Gastrocnemius medialis (tissue), 4 donors: Measurements from ENCODE around the gene BLMH. TPM values are rescaled to one million over a fixed set of nuclear protein-coding genes. Genes with fewer than 3 reads are reported as not detected.
A peak's percentile ranks its signal among the peaks of the same experiment; 100 is the strongest.

ENCODE experiments used
- ATAC-seq, 2 donors: fragments of 150-250 bp; one replicate each; pipeline ENCODE4 v1.9.1; 2016
- DNase-seq, 2 donors: peaks; one replicate each; pipeline ENCODE4 v3.0.0-alpha.2; 2019
- H3K27ac ChIP-seq, 4 donors: fragments of 200-600 bp; sonication (generic); 1 replicate in 1 of 4; 2 replicates in 3 of 4; pipeline ENCODE4 v1.5.1; 2016 to 2018; ENCODE audit warnings: mild to moderate bottlenecking in 2 of 4, moderate library complexity in 1 of 4
- H3K27me3 ChIP-seq, 3 donors: fragments of 200-600 bp; sonication (generic) in 2 of 3; 1 replicate in 1 of 3; 2 replicates in 2 of 3; pipeline versions ENCODE4 v1.5.1 to v1.6.0; 2016 to 2019; ENCODE audit warnings: mild to moderate bottlenecking in 1 of 3, moderate library complexity in 1 of 3
- H3K36me3 ChIP-seq, 2 donors: fragments of 200-600 bp; sonication (generic) in 1 of 2; one replicate each; pipeline ENCODE4 v1.5.1; 2017 to 2018
- H3K4me1 ChIP-seq, 2 donors: fragments of 200-600 bp; sonication (generic) in 1 of 2; one replicate each; pipeline ENCODE4 v1.5.1; 2016 to 2017; ENCODE audit warnings: mild to moderate bottlenecking in 2 of 2
- H3K4me3 ChIP-seq, 4 donors: fragments of 200-600 bp; sonication (generic) in 3 of 4; 1 replicate in 1 of 4; 2 replicates in 3 of 4; pipeline ENCODE4 v1.5.1; 2016 to 2019; ENCODE audit warnings: mild to moderate bottlenecking in 2 of 4
- H3K9me3 ChIP-seq, 3 donors: fragments of 200-600 bp; sonication (generic) in 2 of 3; 1 replicate in 1 of 3; 2 replicates in 2 of 3; pipeline ENCODE4 v1.5.1; 2016 to 2019
- POLR2A ChIP-seq, 2 donors: fragments of 450-650 bp; IDR thresholded peaks; one replicate each; pipeline ENCODE4 v1.6.1; 2017; ENCODE audit warnings: antibody characterized with exemption in 2 of 2, mild to moderate bottlenecking in 2 of 2, moderate library complexity in 2 of 2
- in situ Hi-C, 4 donors: fragments of 200-750 bp; cut with MboI; loops; one replicate each; pipeline versions ENCODE4 v1.15.0 to v1.8.0; 2017; ENCODE audit warnings: low sequenced_read_pairs in 4 of 4
- intact Hi-C: fragments of 100-400 bp; cut with DNase I; formaldehyde crosslinking; loops from one replicate; pipeline ENCODE4 v1.15.1; 2023; ENCODE audit warnings: low total_unique reads
- total RNA-seq, 4 donors: library from RNA; depleted of rRNA; stranded (reverse); fragments of >200 nt; gene quantifications; one replicate each; pipeline versions ENCODE4 v1.1.0 to v1.2.3, GENCODE V29; 2016
- TF ChIP-seq, protein P1 (sequence below), 5 experiments: fragments of 450-650 bp in 3 of 5; fragments of 200-600 bp in 2 of 5; sonication (generic) in 2 of 5; IDR thresholded peaks in 4 of 5; conservative IDR thresholded peaks in 1 of 5; 1 replicate in 4 of 5; 2 replicates in 1 of 5; pipeline ENCODE4 v1.5.1; 2016 to 2019; ENCODE audit warnings: antibody characterized with exemption in 5 of 5, mild to moderate bottlenecking in 3 of 5, moderate library complexity in 3 of 5

The BLMH gene
- total RNA-seq, 4 donors from 2014 or later, result 7.4 to 17.7 (median 16.7) TPM

DNA sequence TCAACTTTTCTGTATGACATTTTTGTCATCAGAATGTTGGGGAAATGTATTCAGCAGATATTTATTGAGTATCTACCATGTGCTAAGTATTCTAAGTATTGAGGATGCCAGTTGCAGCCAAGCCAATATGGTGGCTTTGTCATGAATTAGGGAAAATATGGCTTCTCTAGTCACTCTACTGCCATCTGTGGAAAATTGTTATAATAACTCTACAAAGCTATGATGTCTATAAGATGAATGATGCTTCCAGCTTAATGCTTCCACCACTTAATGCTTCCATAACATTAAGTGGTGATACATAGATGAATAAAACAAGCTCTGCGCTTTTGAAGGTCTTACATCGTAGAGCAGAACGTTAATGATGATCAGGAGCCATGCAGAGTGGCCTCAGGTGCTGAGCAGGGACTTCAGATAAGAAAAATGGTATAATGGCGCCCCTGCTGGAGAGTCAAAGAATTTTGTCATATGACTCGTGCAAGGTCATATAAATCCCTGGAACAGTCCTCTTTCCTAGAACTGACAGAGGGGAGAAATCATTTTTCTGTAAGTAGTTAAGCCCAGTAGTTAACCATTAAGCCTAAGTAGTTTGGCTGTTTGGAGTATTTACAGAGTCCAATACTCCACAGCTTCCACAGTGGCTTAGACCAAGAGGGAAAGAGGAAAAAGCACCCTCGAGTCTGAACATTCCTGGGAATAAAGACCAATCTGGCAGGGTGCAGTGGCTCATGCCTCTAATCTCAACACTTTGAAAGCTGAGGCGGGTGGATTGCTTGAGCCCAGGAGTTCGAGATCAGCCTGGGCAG, 44.8 kb upstream of the BLMH start:
- H3K36me3 ChIP-seq, result no peaks in the 10 kb centered on the region
- H3K9me3 ChIP-seq, result no peaks in the 10 kb centered on the region
- in situ Hi-C loops, result no loop called here
- DNase-seq, result no peak
- ATAC-seq, result no peak
- intact Hi-C loops, result loop anchor here (10.0 kb wide), 1 partner anchor 232 kb away; no protein-coding TSS in a partner anchor
- H3K4me3 ChIP-seq, result no peak overlapping the region
- H3K27ac ChIP-seq, result no peak overlapping the region
- no peaks in the 10 kb centered on the region for H3K27me3 ChIP-seq
- TF ChIP-seq, protein P1, sequence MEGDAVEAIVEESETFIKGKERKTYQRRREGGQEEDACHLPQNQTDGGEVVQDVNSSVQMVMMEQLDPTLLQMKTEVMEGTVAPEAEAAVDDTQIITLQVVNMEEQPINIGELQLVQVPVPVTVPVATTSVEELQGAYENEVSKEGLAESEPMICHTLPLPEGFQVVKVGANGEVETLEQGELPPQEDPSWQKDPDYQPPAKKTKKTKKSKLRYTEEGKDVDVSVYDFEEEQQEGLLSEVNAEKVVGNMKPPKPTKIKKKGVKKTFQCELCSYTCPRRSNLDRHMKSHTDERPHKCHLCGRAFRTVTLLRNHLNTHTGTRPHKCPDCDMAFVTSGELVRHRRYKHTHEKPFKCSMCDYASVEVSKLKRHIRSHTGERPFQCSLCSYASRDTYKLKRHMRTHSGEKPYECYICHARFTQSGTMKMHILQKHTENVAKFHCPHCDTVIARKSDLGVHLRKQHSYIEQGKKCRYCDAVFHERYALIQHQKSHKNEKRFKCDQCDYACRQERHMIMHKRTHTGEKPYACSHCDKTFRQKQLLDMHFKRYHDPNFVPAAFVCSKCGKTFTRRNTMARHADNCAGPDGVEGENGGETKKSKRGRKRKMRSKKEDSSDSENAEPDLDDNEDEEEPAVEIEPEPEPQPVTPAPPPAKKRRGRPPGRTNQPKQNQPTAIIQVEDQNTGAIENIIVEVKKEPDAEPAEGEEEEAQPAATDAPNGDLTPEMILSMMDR (IDR thresholded peaks at IDR 0.05 in 4 of 5, conservative IDR thresholded peaks at IDR 0.05 in 1 of 5), result peak in 4 of 5 experiments; percentile 36 to 51 (median 38)
- TF ChIP-seq POLR2A (IDR thresholded peaks at IDR 0.05), result no peak
- H3K4me1 ChIP-seq, result peaks cover 0 to 3% of the 10 kb centered on the region in 2 donors

DNA sequence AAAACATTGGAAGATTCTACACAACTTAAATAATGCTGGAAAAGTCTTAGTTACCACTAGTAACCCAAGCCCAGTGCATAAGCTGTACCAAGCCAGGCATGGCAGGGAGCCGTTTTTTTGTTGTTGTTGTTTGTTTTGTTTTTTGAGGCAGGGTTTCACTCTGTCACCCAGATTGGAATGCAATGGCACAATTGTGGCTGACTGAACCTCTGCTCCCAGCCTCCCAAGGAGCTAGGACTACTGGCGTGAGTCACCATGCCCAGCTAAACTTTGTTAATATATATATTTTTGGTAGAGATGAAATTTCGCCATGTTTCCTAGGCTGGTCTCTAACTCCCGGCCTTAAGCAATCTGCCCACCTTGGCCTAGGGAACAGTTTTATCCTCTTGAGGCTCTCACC, 42.7 kb upstream of the BLMH start:
- no peaks in the 10 kb centered on the region for H3K27me3 ChIP-seq
- no peak overlapping the region for H3K27ac ChIP-seq
- H3K36me3 ChIP-seq, result no peaks in the 10 kb centered on the region
- no peak for ATAC-seq
- in situ Hi-C loops (no loop called here), intact Hi-C loops (loop anchor here (10.0 kb wide), 1 partner anchor 230 kb away; no protein-coding TSS in a partner anchor)
- H3K4me1 ChIP-seq, result no peaks in the 10 kb centered on the region
- TF ChIP-seq POLR2A (IDR thresholded peaks at IDR 0.05), result no peak
- TF ChIP-seq, protein P1 (IDR thresholded peaks at IDR 0.05 in 4 of 5, conservative IDR thresholded peaks at IDR 0.05 in 1 of 5), result no peak
- DNase-seq, result no peak
- no peak overlapping the region for H3K4me3 ChIP-seq
- H3K9me3 ChIP-seq, result no peaks in the 10 kb centered on the region

DNA sequence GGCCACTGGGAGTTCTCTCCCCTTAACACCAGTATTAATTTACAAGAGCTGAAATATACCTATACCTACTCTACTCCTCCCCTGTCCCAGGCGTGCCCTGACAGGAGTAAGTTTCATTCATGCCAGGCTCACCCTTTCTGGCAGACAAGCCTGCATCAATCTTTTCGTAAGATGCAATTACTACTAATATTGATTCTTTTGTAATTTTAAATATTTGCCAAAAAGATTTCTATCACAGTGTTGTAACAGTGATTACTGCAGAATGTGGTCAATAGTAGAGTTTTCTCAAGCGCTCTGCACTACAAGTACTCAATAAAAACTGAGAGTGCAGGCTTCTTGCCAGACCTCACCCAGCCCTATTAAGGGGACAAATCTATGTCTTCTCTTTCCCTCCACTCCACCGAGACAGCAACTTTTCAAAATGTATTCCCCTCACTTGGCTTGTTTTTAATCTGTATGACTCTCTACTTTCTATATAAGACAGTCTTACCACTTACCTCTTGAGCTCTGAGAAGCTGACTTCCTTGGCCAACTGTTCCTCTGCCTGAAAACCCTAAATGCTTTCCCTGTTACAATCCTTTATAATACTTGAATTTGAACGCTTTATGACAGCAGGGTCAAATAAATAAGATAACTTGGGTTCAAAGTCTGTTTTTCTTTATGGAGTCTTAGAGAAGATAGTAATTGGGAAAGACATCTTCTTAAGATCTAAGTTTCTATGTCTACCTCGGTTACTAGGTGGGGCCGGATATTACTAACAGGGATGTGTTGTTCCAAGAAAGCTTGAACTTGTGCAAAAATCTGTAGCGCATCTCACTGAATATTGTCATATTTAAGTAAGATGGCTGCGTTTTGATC, 42.0 kb upstream of the BLMH start, which contains the start of gene TMIGD1:
Gene TMIGD1, minus strand, starts transcription at position 555 of the 858 bp plus-strand sequence. CDS start 1,924 bp downstream, outside the sequence.
- Histone ChIP-seq H3K27ac (no peak within 1 kb of the TSS), H3K27me3 (no peaks in the 10 kb centered on the region), H3K9me3 (no peaks in the 10 kb centered on the region), H3K4me1 (no peaks in the 10 kb centered on the region), H3K36me3 (no peaks in the 10 kb centered on the region), H3K4me3 (no peak within 1 kb of the TSS)
- in situ Hi-C loops (no loop called here), intact Hi-C loops (loop anchor here (10.0 kb wide), 1 partner anchor 229 kb away; no protein-coding TSS in a partner anchor)
- TF ChIP-seq, protein P1 (IDR thresholded peaks at IDR 0.05 in 4 of 5, conservative IDR thresholded peaks at IDR 0.05 in 1 of 5), result no peak
- TF ChIP-seq POLR2A (IDR thresholded peaks at IDR 0.05), result no peak
- DNase-seq (no peak), ATAC-seq (no peak)

DNA sequence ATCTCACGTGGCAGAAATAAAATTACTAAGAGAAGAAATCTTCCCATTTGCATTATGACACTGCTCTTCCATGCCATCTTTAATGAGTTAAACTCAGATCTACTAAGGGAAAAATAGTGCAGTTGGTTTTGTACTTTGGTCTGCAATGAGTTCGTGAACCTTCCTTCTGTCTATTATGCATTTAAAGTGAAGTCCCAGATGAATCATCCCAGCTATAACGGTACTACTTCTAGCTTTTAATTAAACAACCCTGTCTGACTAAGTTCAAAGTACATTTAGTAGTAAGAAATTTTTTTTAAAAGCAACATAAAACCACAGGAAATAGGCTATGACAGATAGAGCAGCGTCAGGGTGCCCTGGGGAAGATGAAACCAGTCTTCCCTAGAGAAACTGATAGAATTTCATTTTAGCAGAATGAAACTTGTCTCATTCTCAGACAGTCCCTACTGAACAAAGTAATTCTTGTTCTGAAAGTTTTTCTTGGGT, 40.4 kb upstream of the BLMH start:
- H3K9me3 ChIP-seq, result no peaks in the 10 kb centered on the region
- H3K27me3 ChIP-seq, result no peaks in the 10 kb centered on the region
- DNase-seq (no peak), ATAC-seq (no peak)
- no peaks in the 10 kb centered on the region for H3K36me3 ChIP-seq
- intact Hi-C loops, result loop anchor here (10.0 kb wide), 1 partner anchor 227 kb away; no protein-coding TSS in a partner anchor
- in situ Hi-C loops, result no loop called here
- TF ChIP-seq, protein P1 (IDR thresholded peaks at IDR 0.05 in 4 of 5, conservative IDR thresholded peaks at IDR 0.05 in 1 of 5), result no peak
- no peak for TF ChIP-seq POLR2A (IDR thresholded peaks at IDR 0.05)
- no peaks in the 10 kb centered on the region for H3K4me1 ChIP-seq
- H3K27ac ChIP-seq, result no peak overlapping the region
- no peak overlapping the region for H3K4me3 ChIP-seq
